Measurements from ENCODE around the gene PEBP1. TPM values are rescaled to one million over a fixed set of nuclear protein-coding genes. Genes with fewer than 3 reads are reported as not detected.

The PEBP1 gene
- total RNA-seq, 6 experiments from 2014 or later = 511 to 916 (median 654) TPM

DNA sequence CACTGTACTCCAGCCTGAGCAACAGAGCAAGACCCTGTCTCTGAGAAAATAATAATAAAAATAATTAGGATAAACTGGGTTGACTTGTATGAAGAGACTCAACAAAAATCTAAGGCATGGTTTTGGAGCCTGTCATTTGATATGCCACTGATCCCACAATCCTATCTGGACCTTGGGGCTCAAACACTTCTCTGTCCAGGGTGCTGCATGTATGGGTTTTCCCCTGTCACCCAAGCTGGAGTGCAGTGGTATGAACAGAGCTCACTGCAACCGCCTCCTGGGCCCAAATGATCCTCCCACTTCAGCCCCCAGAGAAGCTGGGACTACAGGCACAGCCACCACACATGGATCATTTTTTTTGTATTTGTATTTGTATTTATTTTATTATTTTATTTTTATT lies 26.8 kb upstream of the PEBP1 start:
- Histone ChIP-seq H3K27me3 (no peaks in the 10 kb centered on the region), H3K4me1 (no peaks in the 10 kb centered on the region), H3K4me3 (no peak overlapping the region), H3K9me3 (no peaks in the 10 kb centered on the region), H3K27ac (no peak overlapping the region), H3K36me3 (no peaks in the 10 kb centered on the region)
- DNase-seq = no peak
- TF ChIP-seq, protein P1, sequence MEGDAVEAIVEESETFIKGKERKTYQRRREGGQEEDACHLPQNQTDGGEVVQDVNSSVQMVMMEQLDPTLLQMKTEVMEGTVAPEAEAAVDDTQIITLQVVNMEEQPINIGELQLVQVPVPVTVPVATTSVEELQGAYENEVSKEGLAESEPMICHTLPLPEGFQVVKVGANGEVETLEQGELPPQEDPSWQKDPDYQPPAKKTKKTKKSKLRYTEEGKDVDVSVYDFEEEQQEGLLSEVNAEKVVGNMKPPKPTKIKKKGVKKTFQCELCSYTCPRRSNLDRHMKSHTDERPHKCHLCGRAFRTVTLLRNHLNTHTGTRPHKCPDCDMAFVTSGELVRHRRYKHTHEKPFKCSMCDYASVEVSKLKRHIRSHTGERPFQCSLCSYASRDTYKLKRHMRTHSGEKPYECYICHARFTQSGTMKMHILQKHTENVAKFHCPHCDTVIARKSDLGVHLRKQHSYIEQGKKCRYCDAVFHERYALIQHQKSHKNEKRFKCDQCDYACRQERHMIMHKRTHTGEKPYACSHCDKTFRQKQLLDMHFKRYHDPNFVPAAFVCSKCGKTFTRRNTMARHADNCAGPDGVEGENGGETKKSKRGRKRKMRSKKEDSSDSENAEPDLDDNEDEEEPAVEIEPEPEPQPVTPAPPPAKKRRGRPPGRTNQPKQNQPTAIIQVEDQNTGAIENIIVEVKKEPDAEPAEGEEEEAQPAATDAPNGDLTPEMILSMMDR (IDR thresholded peaks at IDR 0.05) = no peak
- TF ChIP-seq POLR2A (IDR thresholded peaks at IDR 0.05) = no peak
- intact Hi-C loops (cut with DNase I) = no loop called here
- 88% methylated on average over 1 of the region's 1 CpG for WGBS (ENCODE audit: insufficient coverage, low coverage, low lambda C conversion rate, missing lambda C conversion rate)
- ATAC-seq = no peak

- Histone ChIP-seq H3K9me3 (no peaks in the 10 kb centered on the region), H3K27me3 (no peaks in the 10 kb centered on the region), H3K4me1 (peaks cover 0 to 30% (median 10%) of the 10 kb centered on the region in 4 donors), H3K27ac (no peak overlapping the region), H3K36me3 (peaks cover 0 to 3% (median 0%) of the 10 kb centered on the region in 4 donors), H3K4me3 (no peak overlapping the region)
- intact Hi-C loops (cut with DNase I) = no loop called here
- DNase-seq (peak in 1 of 3 donors; percentile 24), ATAC-seq (no peak)
- WGBS (ENCODE audit: insufficient coverage, low coverage, low lambda C conversion rate, missing lambda C conversion rate) = 84% methylated on average over 10 of the region's 10 CpGs
- TF ChIP-seq, protein P1 (IDR thresholded peaks at IDR 0.05) = no peak
- TF ChIP-seq POLR2A (IDR thresholded peaks at IDR 0.05) = no peak
Observed at GRCh38 chr12:118119449-118119879, 16.5 kb upstream of the PEBP1 start.

DNA sequence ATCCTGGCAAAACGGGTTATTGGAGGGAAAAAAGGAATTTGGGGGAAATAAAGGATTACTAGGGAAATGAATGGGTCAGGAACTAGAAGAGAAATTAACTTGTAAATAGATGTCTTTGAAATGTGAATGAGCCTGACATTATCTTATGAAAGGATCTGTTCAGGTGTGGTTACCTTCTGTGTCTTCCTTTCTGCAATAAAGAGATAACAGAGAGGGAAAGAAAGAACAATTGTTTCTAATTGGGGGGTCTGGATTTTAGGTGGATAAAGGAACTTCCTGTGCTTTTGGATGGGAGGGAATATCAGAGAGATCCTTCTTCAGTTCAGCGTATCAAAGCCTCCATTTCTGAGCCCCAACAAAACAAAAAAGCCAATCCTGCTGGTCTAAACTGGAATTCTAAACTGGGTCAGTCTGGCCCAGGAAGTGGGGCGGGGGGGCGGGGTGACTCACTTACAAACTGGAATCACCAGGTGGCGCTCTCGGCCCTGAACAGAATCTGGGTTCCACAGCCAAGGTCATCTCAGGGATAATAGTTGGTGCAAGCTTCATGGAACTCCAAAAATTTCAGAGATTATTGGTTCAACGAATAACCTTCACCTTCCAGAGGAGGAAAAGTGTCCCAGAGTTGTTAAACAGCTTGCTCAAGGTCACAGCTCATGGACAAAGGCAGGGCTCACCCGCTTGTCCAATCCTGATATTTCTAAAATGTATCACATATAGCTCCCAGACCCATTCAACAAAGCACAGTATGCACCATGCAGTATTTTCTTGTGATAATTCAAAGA lies 15.2 kb upstream of the PEBP1 start:
- peak; percentile 80 to 89 (median 86) for ATAC-seq
- peak; percentile 69 to 81 (median 75) for DNase-seq
- H3K4me3 ChIP-seq = no peak overlapping the region
- no peak for TF ChIP-seq POLR2A (IDR thresholded peaks at IDR 0.05)
- TF ChIP-seq, protein P1 (IDR thresholded peaks at IDR 0.05) = peak; percentile 29 to 89 (median 85)
- peaks cover 0 to 3% (median 0%) of the 10 kb centered on the region in 4 donors for H3K36me3 ChIP-seq
- WGBS (ENCODE audit: insufficient coverage, low coverage, low lambda C conversion rate, missing lambda C conversion rate) = 7% methylated on average over 8 of the region's 8 CpGs
- H3K9me3 ChIP-seq = no peaks in the 10 kb centered on the region
- H3K27me3 ChIP-seq = no peaks in the 10 kb centered on the region
- peaks cover 0 to 41% (median 16%) of the 10 kb centered on the region in 4 donors for H3K4me1 ChIP-seq
- intact Hi-C loops (cut with DNase I) = loop anchor here in 1 of 2 donors (10.0 kb wide), 1 partner anchor 254 kb away; the partner anchor contains the start of genes SUDS3 and TAOK3
- H3K27ac ChIP-seq = peak overlapping the region; percentile 37 to 76 (median 50)

GRCh38 chr12:118122264-118122663 lies 13.7 kb upstream of the PEBP1 start:
- Histone ChIP-seq H3K4me1 (peaks cover 0 to 47% (median 18%) of the 10 kb centered on the region in 4 donors), H3K4me3 (no peak overlapping the region), H3K27ac (no peak overlapping the region), H3K27me3 (no peaks in the 10 kb centered on the region), H3K9me3 (no peaks in the 10 kb centered on the region), H3K36me3 (peaks cover 0 to 3% (median 0%) of the 10 kb centered on the region in 4 donors)
- 93% methylated on average over 6 of the region's 6 CpGs for WGBS (ENCODE audit: insufficient coverage, low coverage, low lambda C conversion rate, missing lambda C conversion rate)
- DNase-seq (no peak), ATAC-seq (no peak)
- intact Hi-C loops (cut with DNase I) = loop anchor here in 1 of 2 donors (10.0 kb wide), 1 partner anchor 253 kb away; the partner anchor contains the start of genes SUDS3 and TAOK3
- TF ChIP-seq, protein P1 (IDR thresholded peaks at IDR 0.05) = no peak

Data from right lobe of liver (tissue), 6 donors.